ENCODE measurements around the gene IFNL2.
"Not testable (repeated sequence)": the region's sequence is repeated elsewhere in the genome, so short reads cannot be mapped to it uniquely, and the experiment has no call there.

Gene IFNL2

GRCh38 chr19:39307046-39307821 lies 39.0 kb downstream of the IFNL2 start:
- Histone ChIP-seq H3K36me3 (peaks cover 60% of the 10 kb centered on the region), H3K4me1 (peaks cover 26% of the 10 kb centered on the region), H3K4me3 (no peak overlapping the region), H3K4me2 (no peak overlapping the region), H4K20me1 (peaks cover 79% of the 10 kb centered on the region), H3K9me3 (no peaks in the 10 kb centered on the region), H3K9ac (no peak overlapping the region), H3K27ac (no peak overlapping the region), H3K27me3 (no peaks in the 10 kb centered on the region)
- no peak for TF ChIP-seq Cebpa-rat (IDR thresholded peaks at IDR 0.05)

- Histone ChIP-seq H3K36me3 (peaks cover 67% of the 10 kb centered on the region), H4K20me1 (peaks cover 86% of the 10 kb centered on the region), H3K9ac (no peak overlapping the region), H3K27me3 (no peaks in the 10 kb centered on the region), H3K4me1 (peaks cover 26% of the 10 kb centered on the region), H3K4me2 (no peak overlapping the region), H3K27ac (no peak overlapping the region), H3K9me3 (no peaks in the 10 kb centered on the region), H3K4me3 (no peak overlapping the region)
- no peak for TF ChIP-seq Cebpa-rat (IDR thresholded peaks at IDR 0.05)
Observed at GRCh38 chr19:39307822-39308530, 39.8 kb downstream of the IFNL2 start.

GRCh38 chr19:39308531-39309304 lies 40.5 kb downstream of the IFNL2 start:
- Histone ChIP-seq H3K4me3 (no peak overlapping the region), H3K36me3 (peaks cover 75% of the 10 kb centered on the region), H3K9ac (no peak overlapping the region), H4K20me1 (peaks cover 91% of the 10 kb centered on the region), H3K4me2 (no peak overlapping the region), H3K4me1 (peaks cover 26% of the 10 kb centered on the region), H3K9me3 (no peaks in the 10 kb centered on the region), H3K27me3 (no peaks in the 10 kb centered on the region), H3K27ac (no peak overlapping the region)
- TF ChIP-seq Cebpa-rat (IDR thresholded peaks at IDR 0.05), result no peak

GRCh38 chr19:39309305-39309670 lies 41.1 kb downstream of the IFNL2 start:
- Histone ChIP-seq H3K36me3 (peaks cover 81% of the 10 kb centered on the region), H4K20me1 (peaks cover 97% of the 10 kb centered on the region), H3K4me1 (peaks cover 26% of the 10 kb centered on the region)
- not testable (repeated sequence) for H3K9me3 ChIP-seq, H3K9ac ChIP-seq, H3K27ac ChIP-seq, H3K4me3 ChIP-seq, H3K4me2 ChIP-seq, H3K27me3 ChIP-seq

GRCh38 chr19:39310558-39311311 lies 42.5 kb downstream of the IFNL2 start:
- Histone ChIP-seq H3K27me3 (no peaks in the 10 kb centered on the region), H3K9me3 (no peaks in the 10 kb centered on the region), H3K36me3 (peaks cover 95% of the 10 kb centered on the region), H3K27ac (no peak overlapping the region), H3K4me3 (no peak overlapping the region), H3K4me2 (no peak overlapping the region), H3K9ac (no peak overlapping the region), H3K4me1 (peaks cover 14% of the 10 kb centered on the region), H4K20me1 (peaks cover 86% of the 10 kb centered on the region)
- no peak for TF ChIP-seq Cebpa-rat (IDR thresholded peaks at IDR 0.05)

- Histone ChIP-seq H3K4me3 (no peak overlapping the region), H3K36me3 (peaks cover 96% of the 10 kb centered on the region), H3K27me3 (no peaks in the 10 kb centered on the region), H3K4me2 (no peak overlapping the region), H3K9me3 (no peaks in the 10 kb centered on the region), H3K9ac (no peak overlapping the region), H4K20me1 (peaks cover 79% of the 10 kb centered on the region), H3K27ac (no peak overlapping the region), H3K4me1 (peaks cover 21% of the 10 kb centered on the region)
- TF ChIP-seq Cebpa-rat (IDR thresholded peaks at IDR 0.05), result no peak
Observed at GRCh38 chr19:39314016-39314728, 46.0 kb downstream of the IFNL2 start.

- no peak for TF ChIP-seq Cebpa-rat (IDR thresholded peaks at IDR 0.05)
- H3K9ac ChIP-seq, result no peak overlapping the region
Observed at GRCh38 chr19:39315933-39316332, 47.7 kb downstream of the IFNL2 start.

GRCh38 chr19:39316627-39317321 lies 48.6 kb downstream of the IFNL2 start:
- H4K20me1 ChIP-seq, result peaks cover 74% of the 10 kb centered on the region
- no peak overlapping the region for H3K4me3 ChIP-seq
- peaks cover 70% of the 10 kb centered on the region for H3K36me3 ChIP-seq
- no peak overlapping the region for H3K9ac ChIP-seq
- H3K27ac ChIP-seq, result no peak overlapping the region
- peaks cover 32% of the 10 kb centered on the region for H3K4me1 ChIP-seq
- no peak for TF ChIP-seq Cebpa-rat (IDR thresholded peaks at IDR 0.05)
- H3K9me3 ChIP-seq, result no peaks in the 10 kb centered on the region
- no peak overlapping the region for H3K4me2 ChIP-seq
- no peaks in the 10 kb centered on the region for H3K27me3 ChIP-seq

More at GRCh38 chr19:39315933-39316332, 47.7 kb downstream of the IFNL2 start:
- Histone ChIP-seq H3K4me1 (peaks cover 27% of the 10 kb centered on the region), H3K27ac (no peak overlapping the region), H3K9me3 (no peaks in the 10 kb centered on the region), H3K27me3 (no peaks in the 10 kb centered on the region), H3K4me2 (no peak overlapping the region), H4K20me1 (peaks cover 75% of the 10 kb centered on the region), H3K4me3 (no peak overlapping the region), H3K36me3 (peaks cover 78% of the 10 kb centered on the region)
